ENCODE results near the gene MEX3C. TPM values are rescaled to one million over a fixed set of nuclear protein-coding genes. Genes with fewer than 3 reads are reported as not detected.

MEX3C gene
- total RNA-seq, 1 donor from 2014 or later, result 81.3 TPM

DNA sequence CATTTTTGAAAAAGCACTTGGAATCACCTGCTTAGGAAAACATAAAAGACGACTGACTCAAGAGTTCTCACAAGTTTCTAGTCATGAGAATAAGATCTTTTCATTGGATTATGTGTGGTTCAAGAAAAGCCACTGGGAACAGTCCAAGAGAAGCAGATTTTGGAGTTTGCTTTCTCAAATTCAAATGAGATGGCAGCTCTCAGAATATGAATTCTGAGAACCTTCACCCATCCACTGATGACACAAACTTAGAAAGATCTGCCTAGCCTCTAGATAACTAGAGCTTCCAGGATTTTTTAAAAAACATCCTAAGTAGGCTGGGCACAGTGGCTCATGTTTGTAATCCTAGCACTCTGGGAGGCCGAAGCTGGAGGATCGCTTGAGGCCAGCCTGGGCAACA, 26.8 kb downstream of the MEX3C start:
- no peaks in the 10 kb centered on the region for H3K27me3 Mint-ChIP-seq (ENCODE audit: unreplicated experiment)
- H3K36me3 Mint-ChIP-seq (ENCODE audit: unreplicated experiment), result no peaks in the 10 kb centered on the region
- H3K4me3 Mint-ChIP-seq (ENCODE audit: unreplicated experiment), result no peak overlapping the region
- no peak for DNase-seq
- peaks cover 1% of the 10 kb centered on the region for H3K9me3 Mint-ChIP-seq (ENCODE audit: unreplicated experiment)
- TF ChIP-seq, protein P1, sequence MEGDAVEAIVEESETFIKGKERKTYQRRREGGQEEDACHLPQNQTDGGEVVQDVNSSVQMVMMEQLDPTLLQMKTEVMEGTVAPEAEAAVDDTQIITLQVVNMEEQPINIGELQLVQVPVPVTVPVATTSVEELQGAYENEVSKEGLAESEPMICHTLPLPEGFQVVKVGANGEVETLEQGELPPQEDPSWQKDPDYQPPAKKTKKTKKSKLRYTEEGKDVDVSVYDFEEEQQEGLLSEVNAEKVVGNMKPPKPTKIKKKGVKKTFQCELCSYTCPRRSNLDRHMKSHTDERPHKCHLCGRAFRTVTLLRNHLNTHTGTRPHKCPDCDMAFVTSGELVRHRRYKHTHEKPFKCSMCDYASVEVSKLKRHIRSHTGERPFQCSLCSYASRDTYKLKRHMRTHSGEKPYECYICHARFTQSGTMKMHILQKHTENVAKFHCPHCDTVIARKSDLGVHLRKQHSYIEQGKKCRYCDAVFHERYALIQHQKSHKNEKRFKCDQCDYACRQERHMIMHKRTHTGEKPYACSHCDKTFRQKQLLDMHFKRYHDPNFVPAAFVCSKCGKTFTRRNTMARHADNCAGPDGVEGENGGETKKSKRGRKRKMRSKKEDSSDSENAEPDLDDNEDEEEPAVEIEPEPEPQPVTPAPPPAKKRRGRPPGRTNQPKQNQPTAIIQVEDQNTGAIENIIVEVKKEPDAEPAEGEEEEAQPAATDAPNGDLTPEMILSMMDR (IDR thresholded peaks at IDR 0.05; ENCODE audit: partially characterized antibody, unreplicated experiment), result no peak
- H3K4me1 Mint-ChIP-seq (ENCODE audit: low read depth, unreplicated experiment), result no peaks in the 10 kb centered on the region
- no peak overlapping the region for H3K27ac Mint-ChIP-seq (ENCODE audit: unreplicated experiment)

- H3K27me3 Mint-ChIP-seq (ENCODE audit: unreplicated experiment), result no peaks in the 10 kb centered on the region
- no peak overlapping the region for H3K27ac Mint-ChIP-seq (ENCODE audit: unreplicated experiment)
- H3K4me1 Mint-ChIP-seq (ENCODE audit: low read depth, unreplicated experiment), result no peaks in the 10 kb centered on the region
- TF ChIP-seq, protein P1 (IDR thresholded peaks at IDR 0.05; ENCODE audit: partially characterized antibody, unreplicated experiment), result no peak
- H3K4me3 Mint-ChIP-seq (ENCODE audit: unreplicated experiment), result no peak overlapping the region
- no peak for DNase-seq
- H3K36me3 Mint-ChIP-seq (ENCODE audit: unreplicated experiment), result no peaks in the 10 kb centered on the region
- H3K9me3 Mint-ChIP-seq (ENCODE audit: unreplicated experiment), result peaks cover 1% of the 10 kb centered on the region
These were observed 27.8 kb downstream of the MEX3C start for GRCh38 chr18:51169731-51170130.

DNA sequence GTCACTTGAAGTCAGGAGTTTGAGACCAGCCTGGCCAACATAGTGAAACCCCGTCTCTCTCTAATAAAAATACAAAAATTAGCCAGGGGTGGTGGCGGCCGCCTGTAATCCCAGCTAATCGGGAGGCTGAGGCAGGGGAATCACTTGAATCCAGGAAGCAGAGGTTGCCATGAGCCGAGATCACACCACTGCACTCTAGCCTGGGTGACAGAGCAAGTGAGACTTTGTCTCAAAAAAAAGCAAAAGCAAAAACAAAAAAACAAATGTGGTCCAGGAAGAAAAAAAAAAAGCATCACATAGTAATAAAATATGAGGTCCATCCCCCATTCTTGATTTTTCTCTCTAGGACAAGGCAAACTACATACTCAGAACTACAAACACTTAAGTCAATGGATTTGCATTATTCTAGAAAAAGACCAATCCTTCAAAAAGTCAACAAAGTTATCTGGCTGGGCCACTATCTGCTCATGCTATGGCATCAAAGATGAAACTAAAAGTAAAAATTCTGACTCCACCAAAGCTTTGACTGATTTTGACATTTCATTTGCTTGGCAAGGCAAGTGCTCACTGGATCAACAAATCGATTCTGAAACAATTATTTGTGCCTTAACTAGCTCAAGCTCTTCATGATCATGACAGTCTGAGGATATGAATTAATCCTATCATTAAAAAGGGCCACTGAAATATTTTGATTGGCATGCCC, 28.4 kb downstream of the MEX3C start:
- H3K4me1 Mint-ChIP-seq (ENCODE audit: low read depth, unreplicated experiment), result no peaks in the 10 kb centered on the region
- peaks cover 1% of the 10 kb centered on the region for H3K9me3 Mint-ChIP-seq (ENCODE audit: unreplicated experiment)
- H3K4me3 Mint-ChIP-seq (ENCODE audit: unreplicated experiment), result no peak overlapping the region
- H3K27ac Mint-ChIP-seq (ENCODE audit: unreplicated experiment), result no peak overlapping the region
- H3K27me3 Mint-ChIP-seq (ENCODE audit: unreplicated experiment), result no peaks in the 10 kb centered on the region
- no peak for DNase-seq
- H3K36me3 Mint-ChIP-seq (ENCODE audit: unreplicated experiment), result no peaks in the 10 kb centered on the region
- TF ChIP-seq, protein P1 (IDR thresholded peaks at IDR 0.05; ENCODE audit: partially characterized antibody, unreplicated experiment), result no peak

DNA sequence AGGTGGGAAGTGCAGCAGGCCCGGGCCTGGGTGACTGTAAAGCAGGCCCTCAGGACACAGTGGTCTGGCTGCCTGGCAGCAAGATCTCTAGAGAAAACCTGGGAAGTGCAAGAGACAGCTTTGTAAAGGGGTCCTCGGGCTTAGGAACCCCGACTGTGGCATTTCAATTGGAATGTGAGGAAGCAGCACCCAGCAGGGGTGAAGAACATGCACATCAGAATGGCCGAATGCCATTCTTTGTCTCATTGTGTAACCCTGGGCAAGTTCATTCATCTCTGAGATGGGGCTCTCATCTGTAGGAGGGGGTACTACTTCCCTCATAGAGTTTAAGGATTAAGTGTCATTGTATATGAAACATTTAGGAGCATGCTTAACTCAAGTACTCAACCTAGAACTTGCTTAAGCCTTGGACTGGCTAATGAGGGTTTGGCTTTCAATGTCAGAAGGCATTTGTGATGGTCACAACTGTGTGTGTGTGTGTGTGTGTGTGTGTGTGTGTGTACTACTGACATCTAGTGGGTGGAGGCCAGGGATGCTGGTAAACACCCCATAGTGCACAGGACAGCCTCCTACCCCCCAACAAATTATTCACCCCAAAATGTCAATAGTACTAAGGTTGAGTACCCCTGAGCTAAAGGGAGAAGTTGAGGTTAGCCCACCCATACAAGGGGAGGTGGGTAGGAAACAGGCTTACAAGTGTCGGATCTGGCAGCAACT, 29.3 kb downstream of the MEX3C start:
- no peak overlapping the region for H3K27ac Mint-ChIP-seq (ENCODE audit: unreplicated experiment)
- no peaks in the 10 kb centered on the region for H3K27me3 Mint-ChIP-seq (ENCODE audit: unreplicated experiment)
- TF ChIP-seq, protein P1 (IDR thresholded peaks at IDR 0.05; ENCODE audit: partially characterized antibody, unreplicated experiment), result no peak
- H3K4me3 Mint-ChIP-seq (ENCODE audit: unreplicated experiment), result no peak overlapping the region
- H3K4me1 Mint-ChIP-seq (ENCODE audit: low read depth, unreplicated experiment), result no peaks in the 10 kb centered on the region
- DNase-seq, result no peak
- peaks cover 1% of the 10 kb centered on the region for H3K9me3 Mint-ChIP-seq (ENCODE audit: unreplicated experiment)
- no peaks in the 10 kb centered on the region for H3K36me3 Mint-ChIP-seq (ENCODE audit: unreplicated experiment)

GRCh38 chr18:51165296-51165695, 32.2 kb downstream of the MEX3C start:
- H3K36me3 Mint-ChIP-seq (ENCODE audit: unreplicated experiment), result no peaks in the 10 kb centered on the region
- no peaks in the 10 kb centered on the region for H3K27me3 Mint-ChIP-seq (ENCODE audit: unreplicated experiment)
- H3K27ac Mint-ChIP-seq (ENCODE audit: unreplicated experiment), result no peak overlapping the region
- peaks cover 1% of the 10 kb centered on the region for H3K9me3 Mint-ChIP-seq (ENCODE audit: unreplicated experiment)
- TF ChIP-seq, protein P1 (IDR thresholded peaks at IDR 0.05; ENCODE audit: partially characterized antibody, unreplicated experiment), result no peak
- no peak overlapping the region for H3K4me3 Mint-ChIP-seq (ENCODE audit: unreplicated experiment)
- H3K4me1 Mint-ChIP-seq (ENCODE audit: low read depth, unreplicated experiment), result peaks cover 1% of the 10 kb centered on the region
- DNase-seq, result no peak
